ENCODE data around the gene LGI1.

LGI1 gene

GRCh38 chr10:93754761-93755160 is 3.0 kb upstream of the LGI1 start:
- Histone ChIP-seq H3K27me3 (ENCODE audit: control insufficient read depth in 1 of 2, insufficient read depth in 2 of 2, low read length in 2 of 2) (peaks cover 1 to 18% of the 10 kb centered on the region in 2 donors), H3K36me3 (ENCODE audit: control insufficient read depth in 1 of 2, insufficient read depth in 2 of 2, low read length in 2 of 2) (no peaks in the 10 kb centered on the region), H3K27ac (ENCODE audit: low read depth, low read length) (no peak overlapping the region), H3K9me3 (ENCODE audit: control insufficient read depth in 1 of 2, low read length in 2 of 2) (no peaks in the 10 kb centered on the region), H3K4me3 (ENCODE audit: low read depth in 1 of 2, low read length in 2 of 2) (no peak overlapping the region), H3K9ac (ENCODE audit: low read depth in 1 of 2, low read length in 2 of 2) (no peak overlapping the region), H3K4me1 (ENCODE audit: control insufficient read depth in 1 of 2, insufficient read depth in 2 of 2, low read length in 2 of 2) (peaks cover 6 to 7% of the 10 kb centered on the region in 2 donors)

GRCh38 chr10:93755443-93756116 is 2.2 kb upstream of the LGI1 start:
- H3K27me3 ChIP-seq (ENCODE audit: control insufficient read depth in 1 of 2, insufficient read depth in 2 of 2, low read length in 2 of 2) = peaks cover 8 to 18% of the 10 kb centered on the region in 2 donors
- no peak overlapping the region for H3K4me3 ChIP-seq (ENCODE audit: low read depth in 1 of 2, low read length in 2 of 2)
- no peak overlapping the region for H3K27ac ChIP-seq (ENCODE audit: low read depth, low read length)
- no peak overlapping the region for H3K9ac ChIP-seq (ENCODE audit: low read depth in 1 of 2, low read length in 2 of 2)
- no peaks in the 10 kb centered on the region for H3K36me3 ChIP-seq (ENCODE audit: control insufficient read depth in 1 of 2, insufficient read depth in 2 of 2, low read length in 2 of 2)
- H3K9me3 ChIP-seq (ENCODE audit: control insufficient read depth in 1 of 2, low read length in 2 of 2) = no peaks in the 10 kb centered on the region
- peaks cover 6 to 7% of the 10 kb centered on the region in 2 donors for H3K4me1 ChIP-seq (ENCODE audit: control insufficient read depth in 1 of 2, insufficient read depth in 2 of 2, low read length in 2 of 2)

GRCh38 chr10:93756118-93756517 is 1.6 kb upstream of the LGI1 start:
- Histone ChIP-seq H3K27me3 (ENCODE audit: control insufficient read depth in 1 of 2, insufficient read depth in 2 of 2, low read length in 2 of 2) (peaks cover 8 to 18% of the 10 kb centered on the region in 2 donors), H3K9ac (ENCODE audit: low read depth in 1 of 2, low read length in 2 of 2) (no peak overlapping the region), H3K9me3 (ENCODE audit: control insufficient read depth in 1 of 2, low read length in 2 of 2) (no peaks in the 10 kb centered on the region), H3K27ac (ENCODE audit: low read depth, low read length) (no peak overlapping the region), H3K4me3 (ENCODE audit: low read depth in 1 of 2, low read length in 2 of 2) (no peak overlapping the region), H3K4me1 (ENCODE audit: control insufficient read depth in 1 of 2, insufficient read depth in 2 of 2, low read length in 2 of 2) (peaks cover 6 to 7% of the 10 kb centered on the region in 2 donors), H3K36me3 (ENCODE audit: control insufficient read depth in 1 of 2, insufficient read depth in 2 of 2, low read length in 2 of 2) (no peaks in the 10 kb centered on the region)

GRCh38 chr10:93757136-93757535 is 600 bp upstream of the LGI1 start:
- Histone ChIP-seq H3K9ac (ENCODE audit: low read depth in 1 of 2, low read length in 2 of 2) (no peak overlapping the region), H3K36me3 (ENCODE audit: control insufficient read depth in 1 of 2, insufficient read depth in 2 of 2, low read length in 2 of 2) (no peaks in the 10 kb centered on the region), H3K27ac (ENCODE audit: low read depth, low read length) (no peak overlapping the region), H3K27me3 (ENCODE audit: control insufficient read depth in 1 of 2, insufficient read depth in 2 of 2, low read length in 2 of 2) (peaks cover 8 to 18% of the 10 kb centered on the region in 2 donors), H3K4me3 (ENCODE audit: low read depth in 1 of 2, low read length in 2 of 2) (no peak overlapping the region), H3K9me3 (ENCODE audit: control insufficient read depth in 1 of 2, low read length in 2 of 2) (no peaks in the 10 kb centered on the region), H3K4me1 (ENCODE audit: control insufficient read depth in 1 of 2, insufficient read depth in 2 of 2, low read length in 2 of 2) (peaks cover under 1 to 1% of the 10 kb centered on the region in 2 donors)

GRCh38 chr10:93758508-93758885 is 761 bp downstream of the LGI1 start:
- Histone ChIP-seq H3K9me3 (ENCODE audit: control insufficient read depth in 1 of 2, low read length in 2 of 2) (no peaks in the 10 kb centered on the region), H3K36me3 (ENCODE audit: control insufficient read depth in 1 of 2, insufficient read depth in 2 of 2, low read length in 2 of 2) (no peaks in the 10 kb centered on the region), H3K9ac (ENCODE audit: low read depth in 1 of 2, low read length in 2 of 2) (no peak overlapping the region), H3K27ac (ENCODE audit: low read depth, low read length) (no peak overlapping the region), H3K4me1 (ENCODE audit: control insufficient read depth in 1 of 2, insufficient read depth in 2 of 2, low read length in 2 of 2) (no peaks in the 10 kb centered on the region), H3K27me3 (ENCODE audit: control insufficient read depth in 1 of 2, insufficient read depth in 2 of 2, low read length in 2 of 2) (peaks cover 8 to 18% of the 10 kb centered on the region in 2 donors), H3K4me3 (ENCODE audit: low read depth in 1 of 2, low read length in 2 of 2) (no peak overlapping the region)

- Histone ChIP-seq H3K4me1 (ENCODE audit: control insufficient read depth in 1 of 2, insufficient read depth in 2 of 2, low read length in 2 of 2) (no peaks in the 10 kb centered on the region), H3K36me3 (ENCODE audit: control insufficient read depth in 1 of 2, insufficient read depth in 2 of 2, low read length in 2 of 2) (no peaks in the 10 kb centered on the region), H3K9ac (ENCODE audit: low read depth in 1 of 2, low read length in 2 of 2) (no peak overlapping the region), H3K27me3 (ENCODE audit: control insufficient read depth in 1 of 2, insufficient read depth in 2 of 2, low read length in 2 of 2) (peaks cover 8 to 18% of the 10 kb centered on the region in 2 donors), H3K4me3 (ENCODE audit: low read depth in 1 of 2, low read length in 2 of 2) (no peak overlapping the region), H3K9me3 (ENCODE audit: control insufficient read depth in 1 of 2, low read length in 2 of 2) (no peaks in the 10 kb centered on the region), H3K27ac (ENCODE audit: low read depth, low read length) (no peak overlapping the region)
Observed at GRCh38 chr10:93758891-93759410, 1.2 kb downstream of the LGI1 start.

- Histone ChIP-seq H3K27ac (ENCODE audit: low read depth, low read length) (no peak overlapping the region), H3K4me3 (ENCODE audit: low read depth in 1 of 2, low read length in 2 of 2) (no peak overlapping the region), H3K4me1 (ENCODE audit: control insufficient read depth in 1 of 2, insufficient read depth in 2 of 2, low read length in 2 of 2) (no peaks in the 10 kb centered on the region), H3K27me3 (ENCODE audit: control insufficient read depth in 1 of 2, insufficient read depth in 2 of 2, low read length in 2 of 2) (peaks cover 8 to 18% of the 10 kb centered on the region in 2 donors), H3K36me3 (ENCODE audit: control insufficient read depth in 1 of 2, insufficient read depth in 2 of 2, low read length in 2 of 2) (no peaks in the 10 kb centered on the region), H3K9me3 (ENCODE audit: control insufficient read depth in 1 of 2, low read length in 2 of 2) (no peaks in the 10 kb centered on the region), H3K9ac (ENCODE audit: low read depth in 1 of 2, low read length in 2 of 2) (no peak overlapping the region)
Observed at GRCh38 chr10:93760490-93760889, 2.8 kb downstream of the LGI1 start.

- Histone ChIP-seq H3K4me3 (ENCODE audit: low read depth in 1 of 2, low read length in 2 of 2) (no peak overlapping the region), H3K9me3 (ENCODE audit: control insufficient read depth in 1 of 2, low read length in 2 of 2) (no peaks in the 10 kb centered on the region), H3K4me1 (ENCODE audit: control insufficient read depth in 1 of 2, insufficient read depth in 2 of 2, low read length in 2 of 2) (no peaks in the 10 kb centered on the region), H3K27ac (ENCODE audit: low read depth, low read length) (no peak overlapping the region), H3K36me3 (ENCODE audit: control insufficient read depth in 1 of 2, insufficient read depth in 2 of 2, low read length in 2 of 2) (no peaks in the 10 kb centered on the region), H3K27me3 (ENCODE audit: control insufficient read depth in 1 of 2, insufficient read depth in 2 of 2, low read length in 2 of 2) (peaks cover 8 to 12% of the 10 kb centered on the region in 2 donors), H3K9ac (ENCODE audit: low read depth in 1 of 2, low read length in 2 of 2) (no peak overlapping the region)
Observed at GRCh38 chr10:93762979-93763391, 5.2 kb downstream of the LGI1 start.

GRCh38 chr10:93766918-93767317 is 9.2 kb downstream of the LGI1 start:
- no peak overlapping the region for H3K4me3 ChIP-seq (ENCODE audit: low read depth in 1 of 2, low read length in 2 of 2)
- no peaks in the 10 kb centered on the region for H3K4me1 ChIP-seq (ENCODE audit: control insufficient read depth in 1 of 2, insufficient read depth in 2 of 2, low read length in 2 of 2)
- no peaks in the 10 kb centered on the region for H3K9me3 ChIP-seq (ENCODE audit: control insufficient read depth in 1 of 2, low read length in 2 of 2)
- H3K9ac ChIP-seq (ENCODE audit: low read depth in 1 of 2, low read length in 2 of 2) = no peak overlapping the region
- no peaks in the 10 kb centered on the region for H3K27me3 ChIP-seq (ENCODE audit: control insufficient read depth in 1 of 2, insufficient read depth in 2 of 2, low read length in 2 of 2)
- H3K27ac ChIP-seq (ENCODE audit: low read depth, low read length) = no peak overlapping the region
- H3K36me3 ChIP-seq (ENCODE audit: control insufficient read depth in 1 of 2, insufficient read depth in 2 of 2, low read length in 2 of 2) = no peaks in the 10 kb centered on the region

GRCh38 chr10:93767724-93768399 is 10.1 kb downstream of the LGI1 start:
- Histone ChIP-seq H3K9ac (ENCODE audit: low read depth in 1 of 2, low read length in 2 of 2) (no peak overlapping the region), H3K27me3 (ENCODE audit: control insufficient read depth in 1 of 2, insufficient read depth in 2 of 2, low read length in 2 of 2) (no peaks in the 10 kb centered on the region), H3K27ac (ENCODE audit: low read depth, low read length) (no peak overlapping the region), H3K9me3 (ENCODE audit: control insufficient read depth in 1 of 2, low read length in 2 of 2) (no peaks in the 10 kb centered on the region), H3K4me3 (ENCODE audit: low read depth in 1 of 2, low read length in 2 of 2) (no peak overlapping the region), H3K36me3 (ENCODE audit: control insufficient read depth in 1 of 2, insufficient read depth in 2 of 2, low read length in 2 of 2) (no peaks in the 10 kb centered on the region), H3K4me1 (ENCODE audit: control insufficient read depth in 1 of 2, insufficient read depth in 2 of 2, low read length in 2 of 2) (no peaks in the 10 kb centered on the region)

All from duodenal mucosa (tissue), 2 donors.